Endothelial cell of umbilical vein (primary cell): ENCODE data around the gene SYT2.
"Not testable (repeated sequence)": the region's sequence is repeated elsewhere in the genome, so short reads cannot be mapped to it uniquely, and the experiment has no call there.

Experiments used
- CTCF ChIP-seq, 2 donors: IDR thresholded peaks; 1 replicate in 1 of 2; 2 replicates in 1 of 2; pipeline ENCODE4 v1.5.1; 2011; ENCODE audit warnings: low read length in 2 of 2, mild to moderate bottlenecking in 2 of 2, moderate library complexity in 2 of 2, control low read depth in 1 of 2, inconsistent platforms in 1 of 2, low read depth in 1 of 2; ENCODE audit not compliant: insufficient read depth in 1 of 2; ENCODE audit errors: extremely low read depth in 1 of 2
- EZH2 ChIP-seq: IDR thresholded peaks from 2 replicates; pipeline ENCODE4 v1.6.1; 2012; ENCODE audit warnings: borderline replicate concordance, low read depth, mild to moderate bottlenecking, moderate library complexity, low read length, inconsistent platforms; ENCODE audit not compliant: severe bottlenecking
- FOS ChIP-seq: IDR thresholded peaks from 2 replicates; pipeline ENCODE4 v1.6.1; 2011; ENCODE audit warnings: mild to moderate bottlenecking, low read length, moderate library complexity, borderline replicate concordance; ENCODE audit not compliant: insufficient read depth
- GATA2 ChIP-seq: IDR thresholded peaks from 2 replicates; pipeline ENCODE4 v1.7.0; 2011; ENCODE audit warnings: low read depth, mild to moderate bottlenecking, moderate library complexity, mixed read lengths, low read length; ENCODE audit not compliant: insufficient read length, insufficient read depth
- JUN ChIP-seq: IDR thresholded peaks from 2 replicates; pipeline ENCODE4 v1.6.1; 2011; ENCODE audit warnings: borderline replicate concordance, low read depth; ENCODE audit not compliant: insufficient read length, insufficient read depth
- MAX ChIP-seq: IDR thresholded peaks from 2 replicates; pipeline ENCODE4 v1.6.1; 2011; ENCODE audit not compliant: insufficient read depth, insufficient read length
- POLR2A ChIP-seq: IDR thresholded peaks from 2 replicates; pipeline ENCODE4 v1.6.1; 2012; ENCODE audit warnings: low read depth, mild to moderate bottlenecking, control low read depth, low read length
- POLR2AphosphoS5 ChIP-seq: IDR thresholded peaks from 2 replicates; pipeline ENCODE4 v1.6.1; 2012; ENCODE audit warnings: low read depth, mild to moderate bottlenecking, control low read depth, low read length, moderate library complexity; ENCODE audit not compliant: insufficient read depth

- not testable (repeated sequence) for TF ChIP-seq EZH2; GATA2; CTCF (IDR thresholded peaks at IDR 0.05; ENCODE audit: extremely low read depth in 1 of 2, insufficient read depth in 1 of 2, low read depth in 1 of 2, low read length in 2 of 2); FOS; MAX; JUN; POLR2A; POLR2AphosphoS5
Measured at GRCh38 chr1:202556037-202556436, 154.2 kb downstream of the SYT2 start.
